Measurements from ENCODE around the gene TTLL5.
A peak's percentile ranks its signal among the peaks of the same experiment; 100 is the strongest.

The TTLL5 gene, protein sequence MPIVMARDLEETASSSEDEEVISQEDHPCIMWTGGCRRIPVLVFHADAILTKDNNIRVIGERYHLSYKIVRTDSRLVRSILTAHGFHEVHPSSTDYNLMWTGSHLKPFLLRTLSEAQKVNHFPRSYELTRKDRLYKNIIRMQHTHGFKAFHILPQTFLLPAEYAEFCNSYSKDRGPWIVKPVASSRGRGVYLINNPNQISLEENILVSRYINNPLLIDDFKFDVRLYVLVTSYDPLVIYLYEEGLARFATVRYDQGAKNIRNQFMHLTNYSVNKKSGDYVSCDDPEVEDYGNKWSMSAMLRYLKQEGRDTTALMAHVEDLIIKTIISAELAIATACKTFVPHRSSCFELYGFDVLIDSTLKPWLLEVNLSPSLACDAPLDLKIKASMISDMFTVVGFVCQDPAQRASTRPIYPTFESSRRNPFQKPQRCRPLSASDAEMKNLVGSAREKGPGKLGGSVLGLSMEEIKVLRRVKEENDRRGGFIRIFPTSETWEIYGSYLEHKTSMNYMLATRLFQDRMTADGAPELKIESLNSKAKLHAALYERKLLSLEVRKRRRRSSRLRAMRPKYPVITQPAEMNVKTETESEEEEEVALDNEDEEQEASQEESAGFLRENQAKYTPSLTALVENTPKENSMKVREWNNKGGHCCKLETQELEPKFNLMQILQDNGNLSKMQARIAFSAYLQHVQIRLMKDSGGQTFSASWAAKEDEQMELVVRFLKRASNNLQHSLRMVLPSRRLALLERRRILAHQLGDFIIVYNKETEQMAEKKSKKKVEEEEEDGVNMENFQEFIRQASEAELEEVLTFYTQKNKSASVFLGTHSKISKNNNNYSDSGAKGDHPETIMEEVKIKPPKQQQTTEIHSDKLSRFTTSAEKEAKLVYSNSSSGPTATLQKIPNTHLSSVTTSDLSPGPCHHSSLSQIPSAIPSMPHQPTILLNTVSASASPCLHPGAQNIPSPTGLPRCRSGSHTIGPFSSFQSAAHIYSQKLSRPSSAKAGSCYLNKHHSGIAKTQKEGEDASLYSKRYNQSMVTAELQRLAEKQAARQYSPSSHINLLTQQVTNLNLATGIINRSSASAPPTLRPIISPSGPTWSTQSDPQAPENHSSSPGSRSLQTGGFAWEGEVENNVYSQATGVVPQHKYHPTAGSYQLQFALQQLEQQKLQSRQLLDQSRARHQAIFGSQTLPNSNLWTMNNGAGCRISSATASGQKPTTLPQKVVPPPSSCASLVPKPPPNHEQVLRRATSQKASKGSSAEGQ (N-terminal part only)

DNA sequence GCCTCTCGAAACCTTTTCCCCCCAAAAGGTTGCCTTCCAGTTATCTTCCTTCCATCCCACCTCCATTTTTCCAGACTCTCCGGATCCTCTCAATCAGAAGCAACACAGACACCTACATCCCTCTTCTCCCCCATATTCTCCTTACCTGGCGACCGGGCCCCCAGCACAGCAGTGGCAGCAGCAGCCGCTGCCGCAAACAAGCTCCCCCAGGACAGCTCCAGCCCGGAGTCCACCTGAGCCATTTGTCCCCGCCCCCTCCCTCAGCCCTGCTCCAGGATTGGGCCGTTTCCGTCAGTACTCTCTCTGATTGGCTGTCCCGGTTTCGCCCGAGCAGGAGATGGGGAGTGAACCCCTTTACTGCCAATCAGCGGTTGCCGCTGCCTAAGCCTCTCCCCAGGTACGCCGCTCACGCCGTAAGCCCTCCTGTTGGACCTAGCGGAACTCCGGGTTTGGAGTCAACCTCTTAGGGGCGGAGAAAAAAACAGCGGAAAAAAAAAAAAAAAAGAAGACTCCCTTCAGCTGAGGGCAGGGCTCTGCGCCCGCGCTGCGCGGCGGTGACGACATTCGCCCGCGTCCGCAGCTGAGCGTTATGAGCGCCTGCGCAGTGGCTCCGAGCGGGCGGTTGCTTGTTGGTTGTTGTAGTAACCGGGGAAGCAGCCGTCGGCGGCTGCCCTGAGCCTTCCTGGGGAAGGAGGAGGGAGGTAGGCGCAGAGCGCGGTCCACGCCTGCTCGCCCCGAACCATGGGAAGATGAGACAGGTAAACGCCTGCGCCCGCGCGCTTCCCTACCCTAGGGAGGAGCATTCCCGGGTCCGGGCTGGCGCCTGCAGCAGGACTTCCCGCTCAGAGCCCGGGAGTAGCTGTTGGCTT lies at the start of gene TTLL5, which contains the start of gene ERG28:
TSS of gene TTLL5 (plus strand) at position 617 of the 869 bp plus-strand sequence. CDS start 1,904 bp downstream, outside the sequence.
TSS of gene ERG28 (minus strand) at position 247 of the 869 bp plus-strand sequence. CDS start 3,374 bp downstream, outside the sequence.
- DNase-seq (ENCODE audit: low read depth): peak; percentile 92

DNA sequence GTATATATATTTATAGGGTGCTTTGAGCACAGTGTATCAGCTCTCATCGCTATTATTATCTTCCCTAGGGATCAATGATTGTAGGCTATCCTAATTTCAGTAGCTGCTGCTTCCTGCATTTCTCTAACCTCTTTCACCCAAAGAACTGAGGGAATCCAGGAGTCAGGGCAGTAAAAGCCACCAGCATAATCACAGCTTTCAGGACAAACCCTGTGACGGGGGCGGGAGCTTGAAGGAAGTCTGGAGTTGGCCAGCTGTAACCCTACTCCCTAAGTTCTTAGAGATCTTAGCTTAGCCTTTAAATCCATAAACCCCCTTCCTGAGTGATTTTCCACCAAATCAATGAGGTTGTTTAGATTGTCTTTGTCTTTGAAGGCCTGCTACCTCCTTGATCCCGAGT lies 48.9 kb upstream of the TTLL5 start:
- DNase-seq (ENCODE audit: low read depth): no peak

DNA sequence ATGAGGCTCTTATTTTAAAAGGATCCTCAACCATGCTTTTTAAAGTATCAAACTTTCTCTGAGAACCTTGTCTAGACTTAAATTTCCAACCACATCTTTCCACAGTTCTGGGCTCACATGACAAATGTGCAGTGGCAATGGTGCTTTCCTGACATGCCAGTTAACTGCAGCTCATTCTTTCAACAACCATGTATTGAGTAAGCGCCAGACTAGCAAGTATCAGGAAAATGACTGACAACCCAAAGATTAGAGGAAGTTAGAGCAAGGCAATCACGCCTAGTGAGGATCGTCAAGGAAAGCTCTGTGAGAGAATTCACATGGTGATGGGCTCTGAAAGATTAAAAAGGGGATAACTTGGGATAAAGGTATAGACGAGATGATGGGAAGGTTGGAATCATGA lies 46.9 kb upstream of the TTLL5 start:
- no peak for DNase-seq (ENCODE audit: low read depth)

DNA sequence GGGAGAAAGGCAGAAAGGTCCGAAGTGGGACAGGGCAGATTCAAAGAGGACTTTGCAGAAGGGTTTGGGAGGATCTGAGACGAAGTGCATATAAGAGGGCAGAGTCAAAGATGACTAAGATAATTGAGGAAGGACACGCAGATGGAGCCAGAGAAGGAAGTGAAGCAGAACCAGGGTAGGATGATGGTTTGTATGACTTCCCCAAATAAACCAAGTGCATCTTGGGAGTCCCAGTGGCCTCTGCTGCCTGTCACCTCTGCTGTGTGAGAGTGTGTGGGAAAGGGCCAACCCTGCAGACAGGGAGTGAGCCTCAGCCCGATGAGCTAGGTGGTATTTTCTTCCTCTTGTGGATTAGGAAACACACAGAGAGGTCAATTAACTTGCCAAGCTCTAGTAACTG lies 45.8 kb upstream of the TTLL5 start:
- DNase-seq (ENCODE audit: low read depth): no peak

- DNase-seq (ENCODE audit: low read depth): no peak
These were observed 41.5 kb upstream of the TTLL5 start for GRCh38 chr14:75619548-75619947.

DNA sequence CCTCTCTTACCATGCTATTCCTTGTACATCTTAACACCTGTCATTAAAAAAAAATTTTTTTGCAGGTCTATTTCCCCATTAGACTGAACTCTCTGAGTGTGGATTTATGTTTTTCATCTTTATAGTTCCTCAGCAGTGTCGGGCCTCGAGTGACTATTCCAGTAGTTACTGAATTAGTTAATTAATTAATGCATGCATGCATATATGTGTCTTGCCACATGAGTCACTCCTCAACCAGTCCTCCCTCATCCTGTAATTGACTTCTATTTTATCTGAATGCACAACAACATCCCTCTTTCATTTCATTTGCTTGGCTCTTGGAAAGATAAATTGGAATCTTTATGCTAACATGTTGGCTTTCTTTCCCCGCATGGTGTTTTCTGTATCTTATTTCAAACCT lies 36.0 kb upstream of the TTLL5 start:
- no peak for DNase-seq (ENCODE audit: low read depth)

- no peak for DNase-seq (ENCODE audit: low read depth)
These were observed 34.6 kb upstream of the TTLL5 start for GRCh38 chr14:75626396-75626795.

- no peak for DNase-seq (ENCODE audit: low read depth)
These were observed 34.2 kb upstream of the TTLL5 start for GRCh38 chr14:75626863-75627262.

- no peak for DNase-seq (ENCODE audit: low read depth)
These were observed 33.6 kb upstream of the TTLL5 start for GRCh38 chr14:75627406-75627805.

DNA sequence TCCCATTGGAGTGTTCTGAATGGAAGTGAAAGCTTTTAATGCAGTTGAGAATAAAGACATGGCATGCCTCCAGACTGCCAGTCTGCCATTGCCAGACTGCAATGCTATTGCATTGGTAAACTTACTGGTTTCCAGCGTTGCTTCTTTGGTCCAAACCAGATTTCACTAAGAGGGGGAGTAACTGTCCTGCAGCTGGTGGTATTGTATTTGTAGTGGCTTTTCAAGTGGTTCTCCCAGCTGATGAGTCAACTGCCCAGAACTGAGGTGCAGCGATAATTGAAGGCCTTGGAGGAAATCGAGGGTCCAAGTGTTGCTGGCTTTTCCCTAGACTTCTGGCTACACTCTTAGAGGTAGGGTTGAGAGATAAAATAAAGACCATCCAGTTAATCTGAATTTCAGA lies 32.2 kb upstream of the TTLL5 start:
- DNase-seq (ENCODE audit: low read depth): no peak

DNA sequence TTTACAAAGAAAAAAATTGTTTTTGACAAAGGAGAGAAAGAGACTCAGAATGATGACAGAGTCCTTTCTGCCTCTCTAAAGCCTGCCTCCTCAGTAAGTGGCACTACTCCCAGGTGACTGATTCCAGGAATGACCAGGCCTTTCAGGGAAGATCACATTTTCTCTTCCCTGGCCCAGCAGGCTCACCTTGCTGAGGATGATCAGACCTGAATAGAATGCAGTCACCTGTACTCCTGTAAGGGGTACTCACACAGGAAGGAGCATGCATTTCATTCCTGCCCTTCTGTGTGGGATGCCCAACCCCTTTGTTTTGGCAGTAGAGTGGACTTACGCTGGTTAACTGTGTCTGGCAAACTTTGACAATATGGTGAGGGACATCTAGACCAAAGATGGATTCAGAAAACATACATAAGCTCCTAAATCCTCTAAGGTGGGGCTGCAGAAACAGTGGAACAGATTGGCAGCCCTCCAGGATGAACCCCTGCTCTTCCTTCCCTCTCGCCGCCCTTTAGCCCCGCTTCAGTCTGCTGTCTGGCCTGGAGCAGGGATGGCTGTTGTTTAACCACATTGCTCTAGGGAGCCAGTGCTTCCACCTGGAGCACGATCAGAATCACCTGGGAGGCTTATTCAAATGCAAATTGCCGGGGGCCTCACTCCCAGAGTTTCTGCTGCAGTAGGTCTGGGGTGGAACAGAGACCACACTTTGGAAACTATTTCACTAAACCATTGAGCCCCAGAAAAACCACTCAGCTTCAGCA lies 30.2 kb upstream of the TTLL5 start:
- no peak for DNase-seq (ENCODE audit: low read depth)

DNA sequence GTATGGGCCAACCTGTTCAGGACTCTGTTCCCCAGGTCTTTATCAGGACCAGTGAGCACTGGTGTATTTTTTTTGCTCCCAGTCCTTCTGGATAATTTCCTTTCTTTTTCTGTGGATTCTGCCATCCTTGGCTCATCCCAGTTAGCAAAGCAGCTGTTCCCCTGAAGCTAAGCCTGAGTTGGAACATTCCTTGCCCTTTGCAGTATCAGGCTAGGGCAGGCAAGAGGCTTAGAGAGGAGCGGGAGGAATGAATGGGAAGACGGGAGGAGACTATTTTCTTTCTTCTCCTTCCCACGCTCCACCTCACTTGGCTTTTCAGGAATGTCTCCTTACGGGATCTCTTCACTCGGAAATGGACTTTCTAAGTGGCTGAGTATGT lies 29.6 kb upstream of the TTLL5 start:
- DNase-seq (ENCODE audit: low read depth): no peak

DNA sequence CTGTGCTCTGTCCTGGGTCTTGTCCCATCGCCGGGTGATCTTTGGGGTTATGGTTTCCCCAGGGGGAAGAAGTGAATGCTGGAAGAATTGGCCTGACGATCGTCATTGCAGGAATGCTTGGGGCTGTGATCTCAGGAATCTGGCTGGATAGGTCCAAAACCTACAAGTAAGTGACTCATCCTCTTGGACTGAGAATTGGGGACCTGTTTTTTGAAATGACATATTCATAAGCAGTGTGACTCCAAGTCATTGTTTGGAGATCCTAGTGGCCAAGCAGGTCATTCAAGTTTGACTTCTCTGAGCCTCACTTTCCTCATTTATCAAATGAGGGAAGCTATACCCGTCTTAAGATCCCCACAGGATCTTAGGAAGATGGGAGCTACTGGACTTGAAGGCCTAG lies 26.2 kb upstream of the TTLL5 start:
- no peak for DNase-seq (ENCODE audit: low read depth)

DNA sequence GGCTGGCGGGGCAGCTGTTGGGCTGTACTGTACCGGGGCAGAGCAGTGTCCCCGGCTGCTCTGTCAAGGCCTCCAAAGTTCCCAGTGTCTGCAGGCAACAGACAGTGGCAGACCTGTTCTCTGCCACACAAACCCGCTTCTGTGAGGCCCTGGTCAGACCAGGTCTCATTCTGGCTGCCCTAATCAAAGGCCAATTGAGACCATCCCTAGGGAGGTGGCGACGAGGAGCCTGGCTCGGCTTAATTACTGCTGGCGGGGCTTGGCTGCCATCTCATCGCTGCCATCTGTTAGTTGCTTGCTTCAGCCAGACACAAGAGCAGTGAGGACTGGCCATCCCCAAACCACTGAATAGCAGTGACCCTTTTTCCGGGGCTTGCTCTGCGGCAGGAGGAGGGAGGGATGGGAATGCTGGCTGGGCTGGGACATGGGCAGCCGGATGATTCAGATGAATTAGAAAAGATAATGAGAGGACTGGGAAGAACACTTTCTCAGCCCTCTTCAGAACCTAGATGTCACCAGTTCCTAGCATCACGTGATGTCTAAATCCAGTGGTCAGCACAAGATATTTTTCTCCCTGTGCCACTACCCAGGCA lies 24.9 kb upstream of the TTLL5 start:
- DNase-seq (ENCODE audit: low read depth): no peak

- DNase-seq (ENCODE audit: low read depth): no peak
These were observed 20.2 kb upstream of the TTLL5 start for GRCh38 chr14:75640876-75641275.

- DNase-seq (ENCODE audit: low read depth): no peak
These were observed 17.1 kb upstream of the TTLL5 start for GRCh38 chr14:75643985-75644384.

DNA sequence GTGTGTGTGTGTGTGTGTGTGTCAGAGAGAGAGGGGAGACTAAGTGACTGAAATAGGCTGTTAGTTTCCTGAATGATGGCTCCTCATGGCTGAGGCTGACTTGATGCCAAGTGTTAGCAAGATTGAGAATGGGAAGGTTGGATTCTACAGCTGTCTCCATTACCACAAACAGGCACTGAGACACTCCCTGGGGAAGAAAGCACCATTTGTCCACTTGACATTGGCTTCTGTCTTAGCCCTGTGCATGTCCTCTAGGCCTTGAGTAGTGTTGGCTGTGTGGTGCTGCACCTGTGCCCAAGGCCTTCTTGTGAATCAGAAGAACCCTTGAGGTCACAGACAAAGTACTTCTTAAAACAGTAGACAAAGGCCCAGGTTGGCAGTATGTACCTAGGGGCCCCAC lies 16.0 kb upstream of the TTLL5 start:
- DNase-seq (ENCODE audit: low read depth): no peak

DNA sequence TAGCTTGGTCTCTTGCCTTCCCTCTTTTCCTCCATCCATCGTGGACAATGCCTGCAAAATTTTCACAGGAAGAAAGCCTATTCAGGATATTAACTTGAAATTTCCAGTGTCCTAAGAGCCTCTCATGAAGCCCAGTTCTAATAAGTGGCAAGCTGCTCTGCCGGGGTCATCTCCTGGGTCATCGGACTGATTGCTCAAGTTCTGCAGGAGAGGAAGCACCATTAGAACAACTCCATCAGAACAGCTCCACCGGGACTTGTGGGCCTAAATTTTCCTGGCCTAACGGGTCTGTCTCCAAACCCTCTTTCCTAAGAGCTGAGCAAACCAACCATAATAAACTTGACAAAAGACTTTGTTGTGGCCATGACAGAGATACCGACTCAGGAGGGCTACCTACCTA lies 14.3 kb upstream of the TTLL5 start:
- no peak for DNase-seq (ENCODE audit: low read depth)

- DNase-seq (ENCODE audit: low read depth): no peak
These were observed 13.4 kb upstream of the TTLL5 start for GRCh38 chr14:75647640-75648039.
